ENCODE data around the gene FBXO15.

Gene FBXO15

DNA sequence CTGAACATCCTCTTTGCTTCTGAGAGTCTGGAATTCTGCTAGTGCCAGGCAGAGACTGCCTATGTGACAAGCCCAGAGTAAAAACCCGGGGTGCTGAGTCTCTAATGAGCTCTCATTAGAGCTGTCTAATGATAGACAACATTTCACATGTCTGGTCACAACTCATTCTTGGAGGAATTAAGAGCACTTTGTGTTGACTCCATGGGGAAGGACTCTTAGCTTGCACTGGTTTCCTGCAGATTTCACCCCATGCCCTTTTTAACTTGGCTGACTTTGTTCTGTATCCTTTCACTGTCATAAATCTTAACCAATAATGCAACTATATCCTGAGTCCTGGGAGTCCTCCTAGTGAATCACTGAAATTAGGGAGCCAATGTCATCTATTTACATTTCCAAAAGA lies 33.5 kb downstream of the FBXO15 start:
- DNase-seq (ENCODE audit: low spot score), result no peak

DNA sequence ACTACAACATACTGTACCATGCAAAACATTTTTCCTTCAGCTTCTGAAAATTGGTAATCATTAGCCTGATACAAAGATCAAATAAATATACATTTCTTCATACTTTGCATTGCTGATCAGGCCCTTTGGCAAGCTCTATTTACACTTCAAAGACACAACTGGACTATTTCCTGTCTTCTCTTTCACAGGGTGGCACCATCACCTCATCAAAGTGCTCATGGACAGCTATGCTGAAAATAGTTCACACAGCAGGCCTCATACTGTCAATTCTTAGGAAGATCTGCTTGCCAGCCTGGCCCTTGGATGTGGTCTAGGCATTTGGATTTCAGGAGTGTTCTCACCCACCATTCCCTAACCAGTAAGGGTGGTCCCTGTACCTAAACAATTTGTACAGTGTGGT lies 33.9 kb downstream of the FBXO15 start:
- DNase-seq (ENCODE audit: low spot score), result no peak

DNA sequence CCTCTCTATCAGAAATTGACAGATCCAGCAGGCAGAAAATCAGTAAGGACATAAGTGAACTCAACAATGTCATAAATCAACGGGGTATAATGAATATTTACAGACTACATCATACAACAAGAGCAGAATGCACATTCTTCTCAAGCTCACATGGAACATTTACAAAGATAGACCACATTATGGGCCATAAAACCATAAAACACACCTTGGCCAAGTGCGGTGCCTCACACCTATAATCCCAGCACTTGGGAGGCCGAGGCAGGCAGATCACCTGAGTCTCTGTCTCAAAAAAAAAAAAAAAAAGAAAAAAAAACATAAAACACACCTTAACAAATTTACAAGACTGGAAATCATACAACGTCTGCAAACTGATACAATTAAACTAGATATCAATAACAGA lies 36.7 kb downstream of the FBXO15 start:
- no peak for DNase-seq (ENCODE audit: low spot score)

DNA sequence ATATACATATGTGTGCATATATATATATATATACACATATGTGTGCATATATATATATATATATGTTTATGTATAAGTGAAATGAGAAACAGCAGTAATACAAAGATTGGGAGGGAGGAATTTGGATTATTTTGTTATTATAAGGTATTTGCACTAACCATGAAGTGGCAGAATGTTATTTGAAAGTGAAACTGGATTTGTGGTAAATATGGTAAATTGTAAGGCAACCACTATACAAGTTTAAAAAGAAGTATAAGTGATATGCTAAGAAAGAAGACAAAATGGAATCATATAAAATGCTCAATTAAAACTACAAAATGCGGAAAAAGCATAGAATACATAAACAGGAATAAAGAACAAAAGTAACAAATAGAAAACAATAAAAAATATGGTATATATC lies 37.5 kb downstream of the FBXO15 start:
- no peak for DNase-seq (ENCODE audit: low spot score)

DNA sequence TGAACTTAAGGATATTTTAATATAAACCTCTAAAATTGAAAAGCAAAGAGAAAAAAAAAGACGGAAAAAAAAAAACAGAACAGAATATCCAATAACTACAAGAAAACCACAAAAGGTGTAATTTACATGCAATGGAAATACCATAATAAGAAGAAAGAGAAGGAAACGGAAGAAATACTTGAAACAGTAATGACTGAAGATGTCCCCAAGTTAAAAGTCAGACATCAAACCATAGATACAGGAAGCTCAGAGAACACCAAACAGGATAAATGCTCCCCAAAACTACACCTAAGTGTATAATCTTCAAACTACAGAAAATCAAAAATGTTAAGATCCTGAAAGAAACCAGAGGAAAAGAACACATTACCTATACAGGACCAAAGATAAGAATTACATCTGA lies 39.2 kb downstream of the FBXO15 start:
- no peak for DNase-seq (ENCODE audit: low spot score)

DNA sequence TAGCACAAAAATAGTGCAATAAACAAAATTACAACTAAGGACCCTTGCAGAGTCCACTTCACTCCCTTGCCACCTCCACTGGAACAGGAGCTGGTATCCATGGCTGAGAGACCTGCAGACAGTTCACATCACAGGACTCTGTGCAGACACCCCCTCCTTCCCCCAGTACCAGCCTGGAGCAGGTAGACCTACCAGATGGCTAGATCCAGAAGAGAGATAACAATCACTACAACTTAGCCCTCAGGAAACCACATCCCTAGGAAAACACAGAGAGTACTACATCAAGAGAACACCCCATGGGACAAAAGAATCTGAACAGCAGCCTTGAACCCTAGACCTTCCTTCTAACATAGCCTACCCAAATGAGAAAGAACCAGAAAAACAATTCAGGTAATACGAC lies 49.8 kb downstream of the FBXO15 start:
- no peak for DNase-seq (ENCODE audit: low spot score)

DNA sequence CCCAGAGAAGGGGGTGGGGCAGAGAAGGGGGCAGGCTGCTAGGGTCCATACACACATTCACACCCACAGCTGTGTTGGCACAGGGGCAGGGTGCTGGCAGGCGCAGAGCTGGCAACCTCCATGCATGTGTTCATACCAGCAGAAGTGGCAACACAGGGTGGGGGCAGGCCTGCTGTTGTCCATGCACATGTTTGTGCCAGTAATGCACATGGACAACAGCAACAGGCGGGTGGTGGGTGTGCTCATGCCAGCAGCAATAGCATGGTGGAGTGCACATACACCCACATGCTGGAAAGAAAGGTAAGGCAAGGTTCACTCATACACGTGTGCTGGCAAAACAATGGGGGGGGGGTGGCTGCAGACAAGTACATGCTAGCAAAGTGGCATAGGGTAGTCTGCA lies 54.7 kb downstream of the FBXO15 start:
- DNase-seq (ENCODE audit: low spot score), result no peak

DNA sequence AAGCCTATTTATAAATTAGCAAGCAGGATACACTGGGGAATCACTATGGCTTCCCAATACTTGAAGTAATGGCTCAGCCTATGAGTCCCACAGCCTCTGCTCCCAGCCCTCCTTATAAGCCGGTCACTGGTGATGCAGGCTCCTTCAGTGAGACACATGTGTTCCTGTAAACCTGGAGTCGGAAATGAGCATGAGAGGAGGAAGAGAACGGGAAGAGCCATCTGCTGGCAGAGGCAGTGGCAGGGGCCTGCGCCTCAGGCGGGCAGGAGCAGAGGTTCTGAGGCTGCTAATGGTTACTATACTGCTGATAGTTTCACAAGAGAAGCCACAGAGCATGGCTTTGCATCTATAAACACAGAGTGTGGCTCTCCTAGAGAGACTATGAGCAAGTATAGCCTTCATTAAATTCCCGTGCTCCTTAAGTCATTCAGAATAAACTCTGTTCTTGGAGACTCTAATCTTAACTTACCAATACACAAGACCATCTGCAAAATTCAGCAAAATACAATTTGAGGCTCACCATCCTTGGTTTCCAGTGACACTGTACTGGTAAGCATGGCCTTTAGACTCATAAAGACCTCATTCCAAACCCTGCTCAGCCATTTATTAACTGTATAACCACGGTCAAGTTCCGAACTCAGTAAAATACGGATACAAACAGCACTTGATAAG lies 63.3 kb downstream of the FBXO15 start:
- no peak for DNase-seq (ENCODE audit: low spot score)

DNA sequence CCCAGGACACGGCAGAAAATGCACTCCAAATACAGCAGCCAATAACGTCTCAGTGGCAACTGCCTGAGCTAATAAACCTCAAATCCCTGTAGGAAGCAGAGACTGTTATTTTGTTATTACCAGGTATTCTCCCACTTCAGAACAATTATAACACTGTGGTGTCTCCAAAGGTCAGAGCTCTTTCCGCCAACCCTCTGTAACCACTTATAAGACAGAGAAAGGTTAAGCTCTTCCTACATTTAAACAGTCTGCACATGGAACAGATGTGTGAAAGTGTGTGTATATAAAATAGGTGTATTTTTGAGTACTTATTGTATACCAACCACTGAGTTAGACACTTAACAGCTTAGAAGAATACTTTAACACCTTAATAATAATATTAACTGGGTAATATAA lies 64.1 kb downstream of the FBXO15 start:
- DNase-seq (ENCODE audit: low spot score), result no peak

DNA sequence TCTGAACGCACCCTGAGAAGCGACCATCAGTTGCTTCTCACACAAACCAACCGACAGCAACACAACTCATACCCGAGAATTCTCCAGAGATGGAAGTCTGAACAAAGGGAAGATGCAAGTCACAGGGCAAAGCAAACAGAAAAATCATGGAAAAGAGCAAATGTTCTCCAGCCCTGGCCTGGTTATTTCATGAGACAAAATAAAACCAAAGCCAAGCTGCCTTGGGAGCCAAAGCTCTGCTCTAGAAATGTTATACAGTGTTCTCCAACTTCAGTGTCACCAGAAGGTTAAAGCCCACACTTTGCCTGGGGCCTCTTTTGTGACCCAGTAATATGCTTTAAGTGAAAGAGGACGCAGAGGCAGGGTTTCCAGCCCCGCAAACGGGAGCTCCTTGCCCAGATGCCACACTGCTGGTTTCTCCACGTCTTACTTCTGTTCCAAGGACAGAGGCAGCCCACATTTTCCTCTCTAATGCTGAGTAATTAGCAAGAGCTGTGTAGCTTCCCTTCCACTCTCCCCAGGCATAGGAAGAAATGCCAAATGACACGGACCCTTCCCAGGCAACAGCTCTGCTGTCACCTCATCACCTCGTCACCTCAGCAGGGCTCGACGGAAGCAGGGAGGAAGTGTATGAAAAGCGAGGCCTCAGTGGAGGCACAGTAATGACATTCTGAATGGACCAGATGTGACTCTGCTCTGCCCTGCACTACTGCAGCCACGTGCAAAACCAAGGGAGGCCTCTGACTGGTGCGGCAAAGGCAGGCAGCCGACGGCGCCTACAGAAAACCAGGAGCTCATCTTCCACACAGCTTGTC lies 64.7 kb downstream of the FBXO15 start:
- peak; percentile 30 for DNase-seq (ENCODE audit: low spot score)

DNA sequence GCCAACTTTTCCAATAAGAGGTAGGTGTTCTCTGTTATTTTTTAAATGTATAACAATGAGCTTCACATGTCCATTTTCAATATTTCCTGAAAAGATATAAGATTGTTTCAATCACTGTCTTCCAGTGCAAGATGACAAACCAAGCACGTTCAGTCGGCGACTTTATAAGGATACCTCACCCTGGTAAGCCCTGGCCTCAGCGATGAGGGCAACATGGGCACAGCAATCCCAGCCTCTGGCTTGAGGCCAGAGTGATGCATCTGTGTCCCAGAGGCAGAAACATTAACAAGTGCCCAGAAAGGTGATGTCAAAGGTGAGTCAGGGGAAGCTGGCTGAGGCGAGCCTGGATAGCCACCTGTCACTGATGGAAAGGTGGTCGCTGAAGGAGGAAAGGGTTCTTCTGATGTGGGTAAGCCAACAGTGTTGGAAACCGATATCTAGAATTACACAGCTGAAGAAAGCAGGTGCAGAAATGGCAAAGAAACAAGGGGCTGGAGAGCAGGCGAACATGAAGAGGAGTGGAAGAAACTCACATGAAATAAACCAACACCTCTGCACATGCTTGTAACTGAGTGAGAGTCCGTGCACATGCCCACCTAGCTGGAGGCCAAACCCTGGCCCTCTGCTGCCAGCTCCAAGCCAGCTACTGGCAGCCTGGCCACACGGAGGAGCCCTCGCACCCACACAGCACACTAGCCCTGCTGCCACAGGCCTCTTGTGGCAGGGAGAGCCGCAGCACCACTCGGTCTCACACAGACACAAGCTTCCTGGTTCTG lies 65.5 kb downstream of the FBXO15 start:
- no peak for DNase-seq (ENCODE audit: low spot score)

DNA sequence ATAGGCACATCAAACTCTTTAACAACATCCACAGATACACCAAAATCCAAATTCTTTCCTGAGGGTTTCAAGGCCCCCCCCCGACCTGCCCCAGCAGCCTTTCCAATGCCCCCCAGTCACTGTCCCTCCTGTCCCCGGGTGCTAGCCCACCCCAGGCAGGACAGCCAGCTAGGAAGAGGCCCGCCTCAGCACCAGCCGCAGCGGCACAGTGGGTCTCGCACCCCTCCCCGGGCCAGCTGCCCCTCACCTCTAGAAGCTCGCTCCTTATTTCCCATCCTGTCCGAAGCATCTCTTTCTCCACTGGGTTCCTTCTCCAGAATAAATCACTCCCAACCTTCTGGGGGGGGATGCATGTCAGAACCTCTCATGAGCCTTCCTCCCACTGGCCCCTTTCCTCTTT lies 69.4 kb downstream of the FBXO15 start:
- DNase-seq (ENCODE audit: low spot score), result no peak

DNA sequence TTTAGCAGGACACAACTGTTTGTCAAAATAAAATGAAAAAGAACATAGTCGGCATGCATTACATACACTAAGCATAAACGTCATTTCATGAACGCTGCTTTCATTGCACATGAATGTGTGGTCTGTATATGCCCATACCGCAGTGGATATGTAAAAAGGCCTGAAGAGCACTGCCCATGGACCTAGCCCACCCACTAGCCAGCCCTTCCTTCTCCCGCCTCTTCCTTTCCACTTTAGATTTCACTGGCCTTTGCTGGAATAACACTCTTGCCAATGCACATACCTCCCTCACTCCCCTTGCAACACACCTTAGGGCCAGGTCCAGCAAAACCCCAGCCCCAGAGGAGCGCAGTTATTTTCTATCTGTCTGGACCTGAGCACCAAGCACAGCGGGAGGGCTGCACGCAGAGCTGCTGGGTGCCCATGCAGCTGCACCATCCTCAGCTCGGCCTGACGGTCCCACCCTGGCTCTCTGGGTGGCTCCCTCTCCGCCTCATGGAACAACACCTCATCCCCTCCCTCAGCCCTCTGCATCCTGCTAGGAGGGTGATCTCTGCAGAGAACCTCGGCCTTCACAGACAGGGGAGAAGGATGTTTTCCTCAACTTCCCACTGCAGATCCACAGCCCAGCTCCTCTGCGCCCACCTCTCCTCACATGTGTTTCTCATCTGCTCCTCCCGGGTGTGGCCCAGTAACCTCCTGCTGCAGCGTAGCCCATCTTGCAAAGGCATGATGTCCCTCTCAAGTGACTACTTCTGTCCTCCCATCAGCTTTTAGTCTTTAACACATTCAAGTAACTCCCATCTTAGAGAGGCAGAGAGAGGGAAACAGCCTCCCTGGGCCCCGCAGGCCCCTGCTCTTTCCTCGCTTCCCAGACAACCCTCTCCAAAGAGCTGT lies 72.7 kb downstream of the FBXO15 start:
- no peak for DNase-seq (ENCODE audit: low spot score)

DNA sequence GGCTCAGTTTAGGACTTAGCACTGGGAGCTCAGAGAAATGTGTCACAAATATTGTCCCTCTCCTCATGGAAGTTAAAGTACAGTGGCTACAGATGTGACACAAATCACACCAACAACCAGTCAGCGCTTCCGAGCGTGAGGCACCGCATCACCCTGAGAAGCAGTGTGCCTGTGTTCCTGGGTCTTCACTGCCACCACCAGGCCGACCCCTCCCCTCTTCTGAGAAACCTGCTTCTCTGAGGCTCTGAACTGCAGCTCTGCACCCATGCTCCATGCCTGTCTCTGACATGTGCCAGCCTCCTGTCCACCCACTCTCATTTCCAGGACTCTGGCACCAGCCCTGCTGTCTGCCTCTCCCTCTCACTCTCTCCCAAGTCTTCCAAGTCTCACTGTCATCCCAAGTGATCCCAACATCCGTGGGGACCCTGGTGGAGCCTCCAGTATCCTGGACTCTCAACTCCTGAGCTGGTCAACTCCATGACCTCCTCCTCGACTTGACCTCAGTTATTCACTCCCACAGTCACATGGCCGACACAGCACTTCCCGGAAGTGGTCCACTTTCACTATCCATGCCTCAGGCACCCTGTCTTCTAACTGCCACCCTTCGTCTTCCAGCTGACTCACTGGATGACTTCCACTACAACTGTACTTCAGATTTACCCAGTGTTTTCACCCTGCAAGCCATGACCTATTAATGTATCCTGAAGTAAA lies 73.5 kb downstream of the FBXO15 start:
- no peak for DNase-seq (ENCODE audit: low spot score)

DNA sequence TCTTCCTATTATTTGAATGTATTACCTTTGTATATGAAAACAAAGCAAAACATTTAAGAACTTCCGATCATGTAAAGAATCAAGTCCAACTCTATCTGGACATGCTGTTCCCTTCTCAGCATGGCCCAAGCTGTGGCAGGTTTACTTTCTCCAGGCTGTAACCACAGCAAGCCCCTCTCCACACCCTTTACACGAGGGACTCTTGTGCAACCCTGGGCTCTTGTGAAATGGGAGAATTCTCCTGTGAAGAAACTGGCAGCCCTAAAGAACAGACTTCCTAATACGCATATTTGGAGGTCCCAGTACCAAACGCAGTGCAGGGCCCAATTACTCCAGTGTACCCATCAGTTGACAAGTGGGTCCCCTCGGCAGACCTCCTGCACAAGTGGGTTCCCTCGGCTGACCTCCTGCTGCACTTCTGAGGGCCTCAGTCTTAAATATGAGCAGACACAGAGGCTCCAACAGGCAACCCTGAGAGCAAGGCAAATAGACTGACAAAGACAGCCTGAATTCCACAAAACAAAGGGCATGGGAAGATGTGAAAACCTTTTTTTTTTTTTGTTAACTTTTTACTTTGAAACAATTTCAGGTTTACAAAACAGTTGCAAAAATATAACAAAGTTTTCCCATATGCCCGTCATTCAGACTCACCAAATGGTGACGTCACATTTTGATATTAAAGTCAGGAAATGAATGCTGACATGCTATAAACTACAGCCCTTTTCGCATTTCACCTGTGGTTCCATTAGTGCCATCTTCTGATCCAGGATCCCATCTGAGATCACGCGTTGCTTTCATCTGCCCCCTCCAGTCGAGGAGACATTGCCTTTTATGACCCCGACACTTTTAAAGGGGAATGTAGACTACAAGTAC lies 78.2 kb downstream of the FBXO15 start:
- no peak for DNase-seq (ENCODE audit: low spot score)

DNA sequence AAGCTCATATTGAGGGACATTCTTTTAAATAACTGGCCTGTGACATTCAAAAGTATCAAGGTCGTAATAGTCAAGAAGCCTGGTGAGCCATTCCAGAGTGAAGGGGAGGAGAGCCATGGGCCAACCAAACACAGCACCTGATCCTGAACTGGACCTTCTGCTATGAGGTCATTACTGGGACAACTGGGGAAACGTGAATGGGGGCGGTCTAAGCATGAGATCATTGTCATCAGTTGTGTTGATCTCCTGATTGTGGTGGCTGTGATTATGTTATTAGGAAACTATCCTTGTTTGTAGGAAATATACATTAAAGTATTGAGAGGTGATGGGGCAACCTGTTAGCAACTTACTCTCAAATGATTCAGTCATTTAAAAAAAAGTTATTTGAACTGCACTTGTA lies 79.3 kb downstream of the FBXO15 start:
- no peak for DNase-seq (ENCODE audit: low spot score)

DNA sequence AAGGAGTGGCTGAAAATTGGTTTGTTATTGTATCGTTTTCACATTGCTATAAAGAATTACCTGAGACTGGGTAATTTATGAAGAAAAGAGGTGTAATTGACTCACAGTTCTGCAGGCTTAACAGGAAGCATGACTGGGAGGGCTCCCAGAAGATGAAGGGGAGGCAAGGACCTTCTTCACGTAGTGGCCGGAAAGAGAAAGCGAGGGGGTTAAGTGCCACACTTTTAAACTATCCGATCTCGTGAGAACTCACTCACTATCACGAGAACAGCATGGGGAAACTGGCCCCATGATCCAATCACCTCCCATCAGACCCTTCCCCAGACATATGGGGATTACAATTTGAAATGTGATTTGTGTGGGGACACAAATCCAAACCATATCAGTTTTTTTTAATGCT lies 81.6 kb downstream of the FBXO15 start:
- DNase-seq (ENCODE audit: low spot score), result no peak

DNA sequence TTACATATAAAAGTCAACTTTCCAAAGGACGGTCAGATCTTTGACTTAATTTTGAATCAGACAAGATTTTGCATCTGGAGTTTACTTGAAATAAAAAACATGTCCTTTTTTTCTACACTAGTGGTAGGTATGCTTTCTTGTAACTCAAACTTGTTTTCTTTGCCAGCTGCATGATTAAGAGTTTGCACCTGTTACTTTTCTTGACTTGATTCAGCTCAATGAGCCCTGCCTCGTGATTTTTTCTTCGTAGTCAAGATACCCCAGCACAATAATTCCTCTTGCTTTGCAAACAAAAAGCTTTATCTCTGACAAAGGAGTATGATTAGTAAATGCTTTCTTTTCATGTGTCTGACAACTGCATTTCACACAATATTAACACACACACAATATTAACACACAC lies 82.3 kb downstream of the FBXO15 start:
- no peak for DNase-seq (ENCODE audit: low spot score)

DNA sequence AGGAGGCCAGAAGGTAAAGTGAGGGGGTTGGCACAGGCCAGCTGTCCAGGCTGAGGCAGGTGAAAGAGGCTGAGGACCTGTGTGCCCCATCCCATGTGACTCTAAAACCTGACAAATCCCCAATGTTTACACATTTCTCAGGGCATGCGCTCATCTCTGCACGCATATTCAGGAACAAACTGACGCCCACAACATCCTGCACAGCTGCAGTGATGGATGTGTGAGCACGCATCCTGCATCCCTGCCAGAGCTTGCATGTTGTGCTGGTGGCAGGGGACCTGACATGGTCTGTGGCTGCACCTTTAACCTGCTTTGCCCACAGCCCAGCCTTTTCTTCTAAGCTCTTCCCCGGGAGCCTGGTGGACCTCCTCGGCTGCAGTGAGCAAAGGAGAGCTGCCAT lies 83.1 kb downstream of the FBXO15 start:
- DNase-seq (ENCODE audit: low spot score), result no peak

DNA sequence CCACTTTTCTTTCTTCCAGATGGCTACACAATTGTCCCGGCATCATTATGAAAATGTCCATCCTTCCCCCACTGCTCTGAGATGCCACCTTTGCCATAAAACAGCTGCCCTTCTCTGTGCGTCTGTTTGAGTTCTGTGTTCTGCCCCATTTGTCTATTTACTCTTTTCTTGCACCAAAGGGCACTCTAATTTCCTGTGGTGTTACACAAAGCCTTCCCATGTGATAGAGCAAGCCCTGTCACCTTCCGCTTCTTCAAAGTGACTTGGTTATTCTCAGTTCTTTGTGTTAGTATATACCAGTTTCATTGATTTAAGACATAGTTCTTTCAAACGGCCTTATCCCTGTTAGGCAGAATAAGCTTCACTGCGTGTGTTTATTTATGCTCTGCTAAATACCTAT lies 84.1 kb downstream of the FBXO15 start:
- DNase-seq (ENCODE audit: low spot score), result no peak
